Measurements from ENCODE around the gene EPGN. TPM values are rescaled to one million over a fixed set of nuclear protein-coding genes. Genes with fewer than 3 reads are reported as not detected.

EPGN gene
- total and polyA plus RNA-seq, 8 donors, result 0.24 to 0.92 TPM; not detected in 6

Other genes with a start within 250 kb of the EPGN start
- gene CXCL2, start 209.3 kb upstream of the EPGN start, total RNA-seq, result 100 to 1,000 TPM in 1 of 2 donors, 10 to 100 TPM in 1; 64.4 to 114 TPM
- 1 to 10 TPM in 5 of 6 donors, under 1 TPM in 1; 0.94 to 9.3 (median 2.0) TPM for gene CXCL2, start 209.3 kb upstream of the EPGN start, polyA plus RNA-seq (ENCODE audit: insufficient read length in 6 of 6)
- gene MTHFD2L, start 150.4 kb upstream of the EPGN start, total RNA-seq, result 10 to 100 TPM in 1 of 2 donors, 1 to 10 TPM in 1; 9.1 to 14.8 TPM
- 10 to 100 TPM; 15.6 to 19.1 (median 17.2) TPM for gene MTHFD2L, start 150.4 kb upstream of the EPGN start, polyA plus RNA-seq (ENCODE audit: insufficient read length in 6 of 6)
- gene EREG, start 56.7 kb downstream of the EPGN start, total RNA-seq, result 1 to 10 TPM in 1 of 2 donors, under 1 TPM in 1; 0.68 to 3.6 TPM
- gene EREG, start 56.7 kb downstream of the EPGN start, polyA plus RNA-seq (ENCODE audit: insufficient read length in 6 of 6), result under 1 TPM; 0.14 to 0.64 (median 0.21) TPM
- 100 to 1,000 TPM in 1 of 2 donors, 10 to 100 TPM in 1; 16.8 to 130 TPM for gene AREG, start 136.7 kb downstream of the EPGN start, total RNA-seq
- 1 to 10 TPM in 4 of 6 donors, under 1 TPM in 2; 0.90 to 2.0 (median 1.4) TPM for gene AREG, start 136.7 kb downstream of the EPGN start, polyA plus RNA-seq (ENCODE audit: insufficient read length in 6 of 6)

Measured in left lung (tissue), 8 donors.